Left renal pelvis (tissue), 4 donors: ENCODE data around the gene CAPZA1. TPM values are rescaled to one million over a fixed set of nuclear protein-coding genes. Genes with fewer than 3 reads are reported as not detected.
"Not testable (repeated sequence)": the region's sequence is repeated elsewhere in the genome, so short reads cannot be mapped to it uniquely, and the experiment has no call there.

Experiments
- DNase-seq, 4 donors: peaks; one replicate each; pipeline ENCODE4 v3.0.0-alpha.2; 2013; ENCODE audit warnings: low read depth in 4 of 4, low spot score in 3 of 4
- polyA plus RNA-seq, 4 donors: library from polyadenylated mRNA; unstranded; fragments of 120-200 nt; gene quantifications; one replicate each; pipeline ENCODE4 v1.2.1, GENCODE V29; 2013; ENCODE audit not compliant: insufficient read length in 4 of 4

The CAPZA1 gene
- polyA plus RNA-seq = 100 to 1,000 TPM; 123 to 181 (median 130) TPM

DNA sequence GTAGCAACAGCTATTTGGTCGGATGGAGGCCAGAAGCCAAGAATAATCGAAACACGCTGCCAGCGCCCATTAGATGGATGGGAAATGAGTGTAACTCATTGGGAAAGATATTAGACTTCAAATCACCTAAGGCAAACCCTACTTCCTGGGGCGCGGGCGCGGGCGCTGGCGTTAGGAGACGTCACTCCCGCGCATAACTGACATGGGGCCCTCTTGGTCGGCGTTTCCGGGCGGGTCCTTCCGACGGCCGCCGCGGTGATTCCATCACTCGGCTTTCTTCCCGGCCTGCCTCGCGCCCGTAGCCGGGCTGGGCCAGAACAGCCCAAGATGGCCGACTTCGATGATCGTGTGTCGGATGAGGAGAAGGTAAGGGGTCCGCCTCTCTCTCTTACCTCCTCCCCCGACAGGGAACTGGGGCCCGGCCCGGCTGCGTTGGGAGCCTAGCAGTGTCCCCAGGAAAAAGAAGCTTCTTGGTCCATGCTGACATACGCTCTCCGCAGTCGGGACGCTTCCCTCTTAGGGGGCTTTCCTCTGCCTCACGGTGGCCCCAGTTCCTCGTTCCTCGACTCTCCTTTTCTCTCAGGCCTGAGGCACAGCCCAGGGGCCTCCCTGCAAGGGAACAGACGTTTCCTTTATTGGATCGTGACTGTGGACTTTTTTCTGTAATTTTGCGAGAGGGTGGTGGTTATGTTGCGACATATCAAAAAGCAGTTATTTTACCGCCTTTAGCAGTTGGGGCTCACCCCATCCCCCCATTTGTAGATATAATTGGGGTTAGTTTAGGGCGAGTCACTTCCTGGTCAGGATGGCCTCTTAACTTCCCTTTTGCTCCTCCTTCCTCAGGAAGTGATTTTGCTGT is at the start of gene CAPZA1:
TSS of gene CAPZA1 (plus strand) at position 315 of the 859 bp plus-strand sequence. CDS start at position 328, 13 bp downstream.
- peak; percentile 77 to 85 (median 79) for DNase-seq

DNA sequence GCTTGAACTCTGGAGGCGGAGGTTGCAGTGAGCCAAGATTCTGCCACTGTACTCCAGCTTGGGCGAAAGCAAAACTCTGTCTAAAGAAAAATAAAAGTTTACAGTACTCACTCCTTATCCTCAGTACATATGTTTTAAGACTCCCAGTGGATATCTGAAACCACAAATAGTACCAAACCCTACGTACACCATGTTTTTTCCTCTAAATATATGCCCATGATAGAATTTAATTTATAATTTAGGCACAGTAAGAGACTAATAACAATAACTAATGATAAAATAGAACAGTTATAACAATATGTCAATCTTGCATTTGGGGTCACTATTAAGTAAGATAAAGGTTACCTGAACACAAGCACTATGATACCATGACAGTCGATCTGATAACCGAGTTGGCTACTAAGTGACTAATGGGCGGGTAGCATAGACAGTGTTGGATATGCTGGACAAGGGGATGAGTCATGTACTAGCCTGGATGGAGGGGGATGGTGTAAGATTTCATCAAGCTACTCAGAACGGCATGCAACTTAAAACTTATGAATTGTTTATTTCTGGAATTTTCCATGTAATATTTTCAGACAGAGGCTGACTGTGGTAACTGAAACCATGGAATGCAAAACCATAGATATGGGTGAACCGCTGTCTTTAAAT is 44.4 kb upstream of the CAPZA1 start:
- no peak for DNase-seq

- no peak for DNase-seq
Observed at GRCh38 chr1:112576240-112576639, 43.4 kb upstream of the CAPZA1 start.

DNA sequence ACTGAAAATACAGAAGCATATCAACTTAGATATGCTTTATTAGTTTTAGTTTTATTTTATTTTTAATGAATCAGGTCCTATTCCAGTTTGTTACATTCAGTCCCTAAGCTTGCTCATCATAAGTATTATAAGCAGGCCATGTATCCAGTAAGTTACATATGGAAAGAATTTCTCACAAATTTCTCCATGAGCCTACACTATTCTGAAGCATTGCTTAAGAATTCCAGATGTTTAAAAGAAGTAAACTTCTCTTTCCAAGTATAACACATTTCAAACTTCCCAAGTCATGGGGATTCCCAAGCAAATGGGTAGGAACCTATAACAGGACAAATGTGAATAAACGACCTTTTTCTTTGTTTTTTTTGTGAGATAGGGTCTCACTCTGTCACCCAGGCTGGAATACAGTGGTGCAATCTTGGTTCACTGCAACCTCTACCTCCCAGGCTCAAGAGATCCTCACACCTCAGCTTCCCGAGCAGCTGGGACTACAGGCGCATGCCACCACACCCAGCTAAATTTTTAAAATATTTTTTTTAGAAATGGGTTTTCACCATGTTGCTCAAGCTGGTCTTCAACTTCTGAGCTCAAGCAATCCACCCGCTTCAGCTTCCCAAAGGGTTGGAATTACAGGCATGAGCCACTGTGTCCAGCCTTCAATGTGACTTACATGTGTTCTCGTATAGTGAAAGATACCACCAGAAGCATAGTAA is 39.7 kb upstream of the CAPZA1 start:
- no peak for DNase-seq

- no peak for DNase-seq
Observed at GRCh38 chr1:112581586-112582192, 37.9 kb upstream of the CAPZA1 start.

- DNase-seq = no peak
Observed at GRCh38 chr1:112583366-112583765, 36.3 kb upstream of the CAPZA1 start.

- DNase-seq = no peak
Observed at GRCh38 chr1:112589766-112590165, 29.9 kb upstream of the CAPZA1 start.

- no peak for DNase-seq
Observed at GRCh38 chr1:112594208-112594876, 25.3 kb upstream of the CAPZA1 start.

- no peak for DNase-seq
Observed at GRCh38 chr1:112599477-112599876, 20.2 kb upstream of the CAPZA1 start.

GRCh38 chr1:112603012-112603411 is 16.6 kb upstream of the CAPZA1 start:
- no peak for DNase-seq

- no peak for DNase-seq
Observed at GRCh38 chr1:112603541-112603940, 16.1 kb upstream of the CAPZA1 start.

- DNase-seq = no peak
Observed at GRCh38 chr1:112605633-112606327, 13.9 kb upstream of the CAPZA1 start.

GRCh38 chr1:112614460-112615065 is 5.1 kb upstream of the CAPZA1 start:
- DNase-seq = no peak

DNA sequence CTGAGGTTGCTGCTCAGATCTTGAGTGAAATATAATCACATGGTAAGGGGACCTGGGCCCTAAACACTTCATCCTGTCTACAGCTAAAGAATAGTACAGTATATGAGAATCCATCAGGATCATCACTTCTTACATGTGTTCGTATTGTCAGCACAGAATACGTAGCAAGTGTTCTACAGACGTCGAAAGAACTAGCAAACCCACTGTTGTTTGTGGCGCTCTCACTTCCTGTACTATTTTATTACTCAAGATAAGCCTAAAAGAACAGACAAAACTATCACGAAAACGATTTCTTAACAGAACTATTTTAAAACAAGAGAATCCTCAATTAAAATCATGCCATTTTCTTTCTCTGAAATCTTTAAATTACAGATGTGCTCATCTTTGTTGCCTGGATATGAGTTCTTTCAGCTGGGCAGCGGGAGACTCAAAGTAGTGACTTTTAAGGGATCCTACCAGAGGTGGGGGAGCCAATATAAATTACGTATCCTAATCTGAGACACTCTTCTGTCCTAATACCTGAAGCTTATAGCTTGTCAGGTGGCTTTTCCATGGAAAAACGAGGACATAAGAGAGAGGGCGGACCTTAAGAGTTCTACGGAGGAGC is 1.4 kb upstream of the CAPZA1 start:
- peak in 2 of 4 donors; percentile 8 to 14 for DNase-seq

GRCh38 chr1:112618721-112619517 is 713 bp upstream of the CAPZA1 start, which contains the start of gene ST7L:
Gene ST7L (minus strand): TSS chr1:112619141. CDS start chr1:112619113, 28 bp downstream.
- DNase-seq = peak; percentile 39 to 65 (median 63)

GRCh38 chr1:112620377-112620695 is 704 bp downstream of the CAPZA1 start:
- peak in 1 of 4 donors; percentile 22 for DNase-seq

GRCh38 chr1:112624493-112624892 is 4.9 kb downstream of the CAPZA1 start:
- not testable (repeated sequence) for DNase-seq

- no peak for DNase-seq
Observed at GRCh38 chr1:112625696-112626095, 6.1 kb downstream of the CAPZA1 start.
